Progenitor cell of endocrine pancreas (in vitro differentiated cells): ENCODE data around the gene SLAMF8. TPM values are rescaled to one million over a fixed set of nuclear protein-coding genes. Genes with fewer than 3 reads are reported as not detected.

ENCODE experiments used
- DNase-seq: peaks from one replicate; pipeline ENCODE4 v3.0.0; 2021; ENCODE audit warnings: low spot score; ENCODE audit not compliant: unreplicated experiment
- H3K27ac Mint-ChIP-seq: 2 replicates; pipeline ENCODE4 v1.8.0; 2021; ENCODE audit warnings: mild to moderate bottlenecking, moderate library complexity, mixed read lengths
- H3K27me3 Mint-ChIP-seq: 2 replicates; pipeline ENCODE4 v1.8.0; 2021; ENCODE audit warnings: mixed read lengths
- H3K36me3 Mint-ChIP-seq: 2 replicates; pipeline ENCODE4 v1.8.0; 2022; ENCODE audit warnings: mixed read lengths; ENCODE audit not compliant: insufficient read depth
- H3K4me1 Mint-ChIP-seq: 2 replicates; pipeline ENCODE4 v1.8.0; 2021; ENCODE audit warnings: low read depth, mixed read lengths
- H3K4me3 Mint-ChIP-seq: 2 replicates; pipeline ENCODE4 v1.8.0; 2021; ENCODE audit warnings: low read depth, mild to moderate bottlenecking, moderate library complexity, mixed read lengths
- H3K9me3 Mint-ChIP-seq: 2 replicates; pipeline ENCODE4 v1.8.0; 2021; ENCODE audit warnings: low read depth, mixed read lengths
- CTCF ChIP-seq: fragments of 200-600 bp; sonication (generic); IDR thresholded peaks from one replicate; pipeline ENCODE4 v1.5.0; 2021; ENCODE audit warnings: antibody characterized with exemption, mild to moderate bottlenecking; ENCODE audit not compliant: unreplicated experiment
- total RNA-seq: library from RNA; stranded (reverse); gene quantifications from 2 replicates; pipeline ENCODE4 v1.2.1, GENCODE V29; 2021

Gene SLAMF8
- total RNA-seq, 1 donor from 2014 or later = not detected

GRCh38 chr1:159883134-159883533 is 56.5 kb downstream of the SLAMF8 start:
- H3K4me1 Mint-ChIP-seq = no peaks in the 10 kb centered on the region
- no peak overlapping the region for H3K27ac Mint-ChIP-seq
- H3K4me3 Mint-ChIP-seq = no peak overlapping the region
- no peaks in the 10 kb centered on the region for H3K9me3 Mint-ChIP-seq
- H3K36me3 Mint-ChIP-seq = no peaks in the 10 kb centered on the region
- DNase-seq = no peak
- H3K27me3 Mint-ChIP-seq = peaks cover 29% of the 10 kb centered on the region
- no peak for TF ChIP-seq CTCF

- no peaks in the 10 kb centered on the region for H3K4me1 Mint-ChIP-seq
- H3K4me3 Mint-ChIP-seq = no peak overlapping the region
- DNase-seq = no peak
- no peak for TF ChIP-seq CTCF
- no peaks in the 10 kb centered on the region for H3K9me3 Mint-ChIP-seq
- H3K27me3 Mint-ChIP-seq = peaks cover 22% of the 10 kb centered on the region
- no peaks in the 10 kb centered on the region for H3K36me3 Mint-ChIP-seq
- no peak overlapping the region for H3K27ac Mint-ChIP-seq
Observed at GRCh38 chr1:159884296-159884695, 57.6 kb downstream of the SLAMF8 start.

Other genes starting within 250 kb of the SLAMF8 start
- gene APCS, start 239.0 kb upstream of the SLAMF8 start, total RNA-seq = not detected in 2 replicates
- gene CRP, start 112.3 kb upstream of the SLAMF8 start, total RNA-seq = not detected in 2 replicates
- 16.9 and 17.2 TPM in 2 replicates for gene DUSP23, start 45.9 kb upstream of the SLAMF8 start, total RNA-seq
- not detected in 2 replicates for gene FCRL6, start 24.5 kb upstream of the SLAMF8 start, total RNA-seq
- 0.20 TPM in 1 of 2 replicates, not detected in the other for gene VSIG8, start 35.8 kb downstream of the SLAMF8 start, total RNA-seq
- 0.74 and 1.0 TPM in 2 replicates for gene CFAP45, start 73.3 kb downstream of the SLAMF8 start, total RNA-seq
- gene TAGLN2, start 98.6 kb downstream of the SLAMF8 start, total RNA-seq = 153 and 159 TPM in 2 replicates
- 68.2 and 68.6 TPM in 2 replicates for gene IGSF9, start 118.7 kb downstream of the SLAMF8 start, total RNA-seq
- gene SLAMF9, start 127.4 kb downstream of the SLAMF8 start, total RNA-seq = not detected in 2 replicates
- gene PIGM, start 205.1 kb downstream of the SLAMF8 start, total RNA-seq = 11.4 and 12.2 TPM in 2 replicates
- gene KCNJ10, start 243.3 kb downstream of the SLAMF8 start, total RNA-seq = 0.09 and 0.12 TPM in 2 replicates